Breast epithelium (tissue), 3 donors: ENCODE measurements around the gene AIDA.

Source experiments
- POLR2A ChIP-seq: fragments of 450-650 bp; IDR thresholded peaks from one replicate; pipeline ENCODE4 v1.6.1; 2016; ENCODE audit warnings: antibody characterized with exemption, mild to moderate bottlenecking, moderate library complexity
- POLR2AphosphoS5 ChIP-seq, 3 donors: sonication (generic); formaldehyde crosslinking; IDR thresholded peaks; one replicate each; pipeline ENCODE4 v1.6.1; 2017; ENCODE audit warnings: antibody characterized with exemption in 3 of 3
- TF ChIP-seq, protein P1 (sequence below), 3 donors: fragments of 450-650 bp; IDR thresholded peaks; one replicate each; pipeline ENCODE4 v1.5.1; 2016 to 2017; ENCODE audit warnings: antibody characterized with exemption in 3 of 3, mild to moderate bottlenecking in 3 of 3, moderate library complexity in 3 of 3

DNA sequence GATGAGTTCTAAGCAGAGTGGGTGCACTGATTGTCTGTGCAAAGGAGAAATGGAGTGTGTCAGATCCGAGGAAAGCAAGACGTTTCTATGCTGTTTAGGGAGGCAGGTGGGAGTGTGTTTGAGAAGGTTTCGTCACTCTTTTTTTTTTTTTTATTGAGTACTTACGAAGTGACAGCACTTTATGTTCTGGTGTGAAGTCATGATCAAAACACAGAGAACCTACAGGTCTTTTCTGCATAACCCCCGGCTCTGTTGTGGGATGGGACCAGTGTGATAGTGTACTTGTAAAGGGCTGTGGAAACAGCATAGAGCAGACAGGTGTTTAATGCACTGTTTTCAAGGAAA, 67.7 kb downstream of the AIDA start:
- TF ChIP-seq, protein P1, sequence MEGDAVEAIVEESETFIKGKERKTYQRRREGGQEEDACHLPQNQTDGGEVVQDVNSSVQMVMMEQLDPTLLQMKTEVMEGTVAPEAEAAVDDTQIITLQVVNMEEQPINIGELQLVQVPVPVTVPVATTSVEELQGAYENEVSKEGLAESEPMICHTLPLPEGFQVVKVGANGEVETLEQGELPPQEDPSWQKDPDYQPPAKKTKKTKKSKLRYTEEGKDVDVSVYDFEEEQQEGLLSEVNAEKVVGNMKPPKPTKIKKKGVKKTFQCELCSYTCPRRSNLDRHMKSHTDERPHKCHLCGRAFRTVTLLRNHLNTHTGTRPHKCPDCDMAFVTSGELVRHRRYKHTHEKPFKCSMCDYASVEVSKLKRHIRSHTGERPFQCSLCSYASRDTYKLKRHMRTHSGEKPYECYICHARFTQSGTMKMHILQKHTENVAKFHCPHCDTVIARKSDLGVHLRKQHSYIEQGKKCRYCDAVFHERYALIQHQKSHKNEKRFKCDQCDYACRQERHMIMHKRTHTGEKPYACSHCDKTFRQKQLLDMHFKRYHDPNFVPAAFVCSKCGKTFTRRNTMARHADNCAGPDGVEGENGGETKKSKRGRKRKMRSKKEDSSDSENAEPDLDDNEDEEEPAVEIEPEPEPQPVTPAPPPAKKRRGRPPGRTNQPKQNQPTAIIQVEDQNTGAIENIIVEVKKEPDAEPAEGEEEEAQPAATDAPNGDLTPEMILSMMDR (IDR thresholded peaks at IDR 0.05) = no peak
- TF ChIP-seq POLR2A (no peak), POLR2AphosphoS5 (IDR thresholded peaks at IDR 0.05) (no peak)
